KMS-11 (cell line): ENCODE measurements around the gene ZNF260.

ENCODE experiments used
- H2AFZ ChIP-seq: fragments of 200-600 bp; sonication (generic); 2 replicates; pipeline ENCODE4 v1.6.1; 2016; ENCODE audit warnings: antibody characterized with exemption, mixed run types, low read depth
- H3K27ac ChIP-seq: fragments of 200-600 bp; sonication (generic); 2 replicates; pipeline ENCODE4 v1.6.1; 2016; ENCODE audit warnings: mild to moderate bottlenecking, mixed run types
- H3K27me3 ChIP-seq: fragments of 200-600 bp; sonication (generic); 2 replicates; pipeline ENCODE4 v1.6.1; 2017; ENCODE audit warnings: mild to moderate bottlenecking, low read depth, mixed run types, moderate library complexity; ENCODE audit not compliant: insufficient read depth
- H3K36me3 ChIP-seq: fragments of 200-600 bp; sonication (generic); 2 replicates; pipeline ENCODE4 v1.6.1; 2017; ENCODE audit warnings: mild to moderate bottlenecking, mixed run types; ENCODE audit not compliant: insufficient read depth
- H3K4me1 ChIP-seq: fragments of 200-600 bp; sonication (generic); 2 replicates; pipeline ENCODE4 v1.6.1; 2016; ENCODE audit warnings: mild to moderate bottlenecking, low read depth, mixed run types; ENCODE audit not compliant: poor library complexity, severe bottlenecking
- H3K4me2 ChIP-seq: fragments of 200-600 bp; sonication (generic); 2 replicates; pipeline ENCODE4 v1.7.0; 2016; ENCODE audit warnings: mild to moderate bottlenecking, mixed run types
- H3K4me3 ChIP-seq: fragments of 200-600 bp; sonication (generic); IDR thresholded peaks from 2 replicates; pipeline ENCODE4 v1.6.1; 2017; ENCODE audit warnings: low read depth, low read length, mixed read lengths; ENCODE audit not compliant: insufficient read depth
- H3K79me2 ChIP-seq: fragments of 200-600 bp; sonication (generic); 2 replicates; pipeline ENCODE4 v1.6.1; 2016; ENCODE audit warnings: low read depth, mixed run types; ENCODE audit not compliant: insufficient read depth
- H3K9ac ChIP-seq: fragments of 200-600 bp; sonication (generic); 2 replicates; pipeline ENCODE4 v1.6.1; 2016; ENCODE audit warnings: mild to moderate bottlenecking, mixed run types
- H4K20me1 ChIP-seq: fragments of 200-600 bp; sonication (generic); 2 replicates; pipeline ENCODE4 v1.6.1; 2016; ENCODE audit warnings: mild to moderate bottlenecking, mixed run types; ENCODE audit not compliant: insufficient read depth
- TF ChIP-seq, protein P1 (sequence below): fragments of 200-600 bp; sonication (generic); conservative IDR thresholded peaks from 2 replicates; pipeline ENCODE4 v1.6.1; 2017; ENCODE audit warnings: low read depth, mild to moderate bottlenecking, antibody characterized with exemption, low read length, moderate library complexity, mixed read lengths

The ZNF260 gene

DNA sequence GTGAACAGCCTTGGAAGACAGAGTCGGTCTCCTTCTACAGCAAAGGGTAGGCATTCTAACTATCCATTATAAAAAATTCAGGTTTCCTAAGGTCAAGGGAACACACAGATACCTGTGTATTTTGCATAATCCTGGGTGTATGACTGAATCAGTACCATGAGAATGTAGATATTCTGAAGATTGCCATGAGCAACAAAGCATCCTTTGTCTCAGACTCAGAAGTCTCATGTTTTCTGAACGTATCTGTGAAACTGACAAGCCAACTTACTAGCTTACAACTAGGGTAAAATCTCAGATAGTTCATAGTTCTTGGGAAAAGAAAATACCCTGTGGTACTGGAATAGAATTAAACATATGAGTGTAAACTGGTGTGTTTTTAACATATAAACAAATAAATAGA is 45.2 kb downstream of the ZNF260 start:
- no peaks in the 10 kb centered on the region for H3K36me3 ChIP-seq
- no peak overlapping the region for H3K4me3 ChIP-seq
- TF ChIP-seq, protein P1, sequence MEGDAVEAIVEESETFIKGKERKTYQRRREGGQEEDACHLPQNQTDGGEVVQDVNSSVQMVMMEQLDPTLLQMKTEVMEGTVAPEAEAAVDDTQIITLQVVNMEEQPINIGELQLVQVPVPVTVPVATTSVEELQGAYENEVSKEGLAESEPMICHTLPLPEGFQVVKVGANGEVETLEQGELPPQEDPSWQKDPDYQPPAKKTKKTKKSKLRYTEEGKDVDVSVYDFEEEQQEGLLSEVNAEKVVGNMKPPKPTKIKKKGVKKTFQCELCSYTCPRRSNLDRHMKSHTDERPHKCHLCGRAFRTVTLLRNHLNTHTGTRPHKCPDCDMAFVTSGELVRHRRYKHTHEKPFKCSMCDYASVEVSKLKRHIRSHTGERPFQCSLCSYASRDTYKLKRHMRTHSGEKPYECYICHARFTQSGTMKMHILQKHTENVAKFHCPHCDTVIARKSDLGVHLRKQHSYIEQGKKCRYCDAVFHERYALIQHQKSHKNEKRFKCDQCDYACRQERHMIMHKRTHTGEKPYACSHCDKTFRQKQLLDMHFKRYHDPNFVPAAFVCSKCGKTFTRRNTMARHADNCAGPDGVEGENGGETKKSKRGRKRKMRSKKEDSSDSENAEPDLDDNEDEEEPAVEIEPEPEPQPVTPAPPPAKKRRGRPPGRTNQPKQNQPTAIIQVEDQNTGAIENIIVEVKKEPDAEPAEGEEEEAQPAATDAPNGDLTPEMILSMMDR, result no peak
- H3K79me2 ChIP-seq, result no peaks in the 10 kb centered on the region; the same call in 1 of the 2 replicates
- no peaks in the 10 kb centered on the region for H3K27me3 ChIP-seq
- no peak overlapping the region for H2AFZ ChIP-seq
- no peak overlapping the region for H3K4me2 ChIP-seq
- no peak overlapping the region for H3K27ac ChIP-seq
- no peak overlapping the region for H3K9ac ChIP-seq
- no peaks in the 10 kb centered on the region for H3K4me1 ChIP-seq
- H4K20me1 ChIP-seq, result no peaks in the 10 kb centered on the region
